Measurements from ENCODE around the gene HCN3. TPM values are rescaled to one million over a fixed set of nuclear protein-coding genes. Genes with fewer than 3 reads are reported as not detected.

The HCN3 gene
- total and polyA plus RNA-seq, 2 of the 13 experiments (the other 11 are each of a cell fraction or from before 2014, with no cell fraction given): 2.4 to 10.2 TPM

GRCh38 chr1:155273343-155274245 is 3.7 kb upstream of the HCN3 start, which contains the start of gene CLK2 (continued):
- TF ChIP-seq ZNF570 (CRISPR knock-in tag; IDR thresholded peaks at IDR 0.05; ENCODE audit: borderline replicate concordance) (no peak), PRMT3 (CRISPR knock-in tag; IDR thresholded peaks at IDR 0.05; ENCODE audit: borderline replicate concordance, low read depth) (no peak), ZFP36L1 (CRISPR knock-in tag; IDR thresholded peaks at IDR 0.05) (no peak), ZSCAN9 (CRISPR knock-in tag; IDR thresholded peaks at IDR 0.05; ENCODE audit: borderline replicate concordance) (peak; percentile 85; the same call in 1 of the 2 replicates), TERF1 (CRISPR knock-in tag; IDR thresholded peaks at IDR 0.05) (no peak), KAT7 (CRISPR knock-in tag; IDR thresholded peaks at IDR 0.05; ENCODE audit: borderline replicate concordance) (no peak), ADNP (CRISPR knock-in tag; IDR thresholded peaks at IDR 0.05) (no peak), MLLT10 (CRISPR knock-in tag; IDR thresholded peaks at IDR 0.05) (no peak), LCORL (IDR thresholded peaks at IDR 0.05) (no peak), LCORL (CRISPR knock-in tag; IDR thresholded peaks at IDR 0.05) (0 out of 2 replicates have a peak, but pooled peaks have one; percentile 17), BORCS8-MEF2B (CRISPR knock-in tag; IDR thresholded peaks at IDR 0.05) (no peak), SMARCC2 (IDR thresholded peaks at IDR 0.05) (no peak), GATAD1 (CRISPR knock-in tag; IDR thresholded peaks at IDR 0.05) (peak; percentile 92), MED8 (CRISPR knock-in tag; IDR thresholded peaks at IDR 0.05; ENCODE audit: insufficient replicate concordance) (peak; percentile 28), POLR2AphosphoS5 (IDR thresholded peaks at IDR 0.05; ENCODE audit: low read depth, low read length) (peak; percentile 81), TFAP4 (IDR thresholded peaks at IDR 0.05; ENCODE audit: borderline replicate concordance, low read depth) (no peak), ZNF816 (CRISPR knock-in tag; IDR thresholded peaks at IDR 0.05; ENCODE audit: borderline replicate concordance) (no peak; the same call in 1 of the 2 replicates), FOXO4 (CRISPR knock-in tag; conservative IDR thresholded peaks at IDR 0.05) (0 out of 2 replicates have a peak, but pooled peaks have one; percentile 33), RBM39 (IDR thresholded peaks at IDR 0.05; ENCODE audit: low read depth, low read length, poor library complexity, severe bottlenecking) (peak; percentile 47)
- TF ChIP-seq, protein P1, sequence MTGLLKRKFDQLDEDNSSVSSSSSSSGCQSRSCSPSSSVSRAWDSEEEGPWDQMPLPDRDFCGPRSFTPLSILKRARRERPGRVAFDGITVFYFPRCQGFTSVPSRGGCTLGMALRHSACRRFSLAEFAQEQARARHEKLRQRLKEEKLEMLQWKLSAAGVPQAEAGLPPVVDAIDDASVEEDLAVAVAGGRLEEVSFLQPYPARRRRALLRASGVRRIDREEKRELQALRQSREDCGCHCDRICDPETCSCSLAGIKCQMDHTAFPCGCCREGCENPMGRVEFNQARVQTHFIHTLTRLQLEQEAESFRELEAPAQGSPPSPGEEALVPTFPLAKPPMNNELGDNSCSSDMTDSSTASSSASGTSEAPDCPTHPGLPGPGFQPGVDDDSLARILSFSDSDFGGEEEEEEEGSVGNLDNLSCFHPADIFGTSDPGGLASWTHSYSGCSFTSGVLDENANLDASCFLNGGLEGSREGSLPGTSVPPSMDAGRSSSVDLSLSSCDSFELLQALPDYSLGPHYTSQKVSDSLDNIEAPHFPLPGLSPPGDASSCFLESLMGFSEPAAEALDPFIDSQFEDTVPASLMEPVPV (CRISPR knock-in tag; IDR thresholded peaks at IDR 0.05): peak; percentile 81
- TF ChIP-seq, protein P2, sequence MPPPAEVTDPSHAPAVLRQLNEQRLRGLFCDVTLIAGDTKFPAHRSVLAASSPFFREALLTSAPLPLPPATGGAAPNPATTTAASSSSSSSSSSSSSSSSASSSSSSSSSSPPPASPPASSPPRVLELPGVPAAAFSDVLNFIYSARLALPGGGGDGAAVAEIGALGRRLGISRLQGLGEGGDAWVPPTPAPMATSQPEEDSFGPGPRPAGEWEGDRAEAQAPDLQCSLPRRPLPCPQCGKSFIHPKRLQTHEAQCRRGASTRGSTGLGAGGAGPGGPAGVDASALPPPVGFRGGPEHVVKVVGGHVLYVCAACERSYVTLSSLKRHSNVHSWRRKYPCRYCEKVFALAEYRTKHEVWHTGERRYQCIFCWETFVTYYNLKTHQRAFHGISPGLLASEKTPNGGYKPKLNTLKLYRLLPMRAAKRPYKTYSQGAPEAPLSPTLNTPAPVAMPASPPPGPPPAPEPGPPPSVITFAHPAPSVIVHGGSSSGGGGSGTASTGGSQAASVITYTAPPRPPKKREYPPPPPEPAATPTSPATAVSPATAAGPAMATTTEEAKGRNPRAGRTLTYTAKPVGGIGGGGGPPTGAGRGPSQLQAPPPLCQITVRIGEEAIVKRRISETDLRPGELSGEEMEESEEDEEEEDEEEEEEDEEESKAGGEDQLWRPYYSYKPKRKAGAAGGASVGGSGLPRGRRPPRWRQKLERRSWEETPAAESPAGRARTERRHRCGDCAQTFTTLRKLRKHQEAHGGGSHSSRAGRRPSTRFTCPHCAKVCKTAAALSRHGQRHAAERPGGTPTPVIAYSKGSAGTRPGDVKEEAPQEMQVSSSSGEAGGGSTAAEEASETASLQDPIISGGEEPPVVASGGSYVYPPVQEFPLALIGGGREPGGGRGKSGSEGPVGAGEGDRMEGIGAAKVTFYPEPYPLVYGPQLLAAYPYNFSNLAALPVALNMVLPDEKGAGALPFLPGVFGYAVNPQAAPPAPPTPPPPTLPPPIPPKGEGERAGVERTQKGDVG (CRISPR knock-in tag; IDR thresholded peaks at IDR 0.05; ENCODE audit: borderline replicate concordance): no peak
